Measurements from ENCODE around the gene PCNX2. TPM values are rescaled to one million over a fixed set of nuclear protein-coding genes. Genes with fewer than 3 reads are reported as not detected.

PCNX2 gene
- total and polyA plus RNA-seq, 2 of the 8 experiments (the other 6 are each of a cell fraction or from before 2014, with no cell fraction given), result 46.1 to 57.6 TPM

DNA sequence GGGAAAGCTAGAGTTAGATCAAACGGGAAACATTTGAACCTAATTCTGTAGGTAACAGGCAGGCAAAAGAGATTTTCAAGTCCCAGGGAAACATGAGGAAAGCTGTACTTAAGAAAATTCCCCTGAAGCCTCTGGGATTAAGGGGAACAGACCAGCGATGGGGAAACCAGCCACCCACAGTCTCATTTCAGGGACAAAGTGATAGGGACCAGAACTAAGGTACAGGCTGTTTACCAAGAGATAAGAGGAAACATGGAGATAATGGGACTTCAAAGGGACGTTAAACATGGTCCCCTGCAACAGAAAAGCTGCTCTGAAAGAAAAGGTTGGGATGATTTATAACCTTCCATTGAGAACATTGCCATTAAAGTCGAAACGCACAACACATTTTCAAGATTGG is 260.7 kb downstream of the PCNX2 start (continued):
- TF ChIP-seq, protein P1, sequence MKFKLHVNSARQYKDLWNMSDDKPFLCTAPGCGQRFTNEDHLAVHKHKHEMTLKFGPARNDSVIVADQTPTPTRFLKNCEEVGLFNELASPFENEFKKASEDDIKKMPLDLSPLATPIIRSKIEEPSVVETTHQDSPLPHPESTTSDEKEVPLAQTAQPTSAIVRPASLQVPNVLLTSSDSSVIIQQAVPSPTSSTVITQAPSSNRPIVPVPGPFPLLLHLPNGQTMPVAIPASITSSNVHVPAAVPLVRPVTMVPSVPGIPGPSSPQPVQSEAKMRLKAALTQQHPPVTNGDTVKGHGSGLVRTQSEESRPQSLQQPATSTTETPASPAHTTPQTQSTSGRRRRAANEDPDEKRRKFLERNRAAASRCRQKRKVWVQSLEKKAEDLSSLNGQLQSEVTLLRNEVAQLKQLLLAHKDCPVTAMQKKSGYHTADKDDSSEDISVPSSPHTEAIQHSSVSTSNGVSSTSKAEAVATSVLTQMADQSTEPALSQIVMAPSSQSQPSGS (IDR thresholded peaks at IDR 0.05; ENCODE audit: low read length), result no peak
- TF ChIP-seq PHF8 (conservative IDR thresholded peaks at IDR 0.05; ENCODE audit: low read depth, low read length), result no peak
- TF ChIP-seq CREB1 (IDR thresholded peaks at IDR 0.05), result no peak
- no peak for TF ChIP-seq SIX5 (IDR thresholded peaks at IDR 0.05; ENCODE audit: low read depth, low read length)
- TF ChIP-seq BCL11A (IDR thresholded peaks at IDR 0.05; ENCODE audit: low read depth in 2 of 2, low read length in 2 of 2), result no peak
- TF ChIP-seq HDAC6 (IDR thresholded peaks at IDR 0.05; ENCODE audit: low read depth, low read length), result no peak
- no peak for TF ChIP-seq SP1 (IDR thresholded peaks at IDR 0.05; ENCODE audit: low read depth, low read length)
- TF ChIP-seq CBX8 (IDR thresholded peaks at IDR 0.05; ENCODE audit: borderline replicate concordance, low read depth, low read length), result no peak
- no peak for TF ChIP-seq RFX5 (IDR thresholded peaks at IDR 0.05; ENCODE audit: borderline replicate concordance, low read depth, low read length)
